Esophagus muscularis mucosa (tissue), 4 donors: Measurements from ENCODE around the gene ZNF322. TPM values are rescaled to one million over a fixed set of nuclear protein-coding genes. Genes with fewer than 3 reads are reported as not detected.

ENCODE experiments used
- DNase-seq: peaks from one replicate; pipeline ENCODE4 v3.0.0-alpha.2; 2017; ENCODE audit errors: extremely low spot score
- H3K27ac ChIP-seq, 4 donors: fragments of 200-600 bp; sonication (generic); replicated peaks in 1 of 4; 1 replicate in 3 of 4; 2 replicates in 1 of 4; pipeline ENCODE4 v1.5.1; 2016 to 2019; ENCODE audit warnings: mild to moderate bottlenecking in 1 of 4
- H3K27me3 ChIP-seq, 4 donors: fragments of 200-600 bp; sonication (generic); one replicate each; pipeline versions ENCODE4 v1.5.1 to v1.6.0; 2016 to 2019
- H3K36me3 ChIP-seq, 4 donors: fragments of 200-600 bp; sonication (generic); one replicate each; pipeline ENCODE4 v1.5.1; 2016 to 2019
- H3K4me1 ChIP-seq, 4 donors: fragments of 200-600 bp; sonication (generic); one replicate each; pipeline ENCODE4 v1.5.1; 2016 to 2019
- H3K4me3 ChIP-seq, 4 donors: fragments of 200-600 bp; sonication (generic); 1 replicate in 2 of 4; 2 replicates in 2 of 4; pipeline ENCODE4 v1.5.1; 2016 to 2019; ENCODE audit warnings: mild to moderate bottlenecking in 4 of 4, moderate library complexity in 1 of 4
- H3K9me3 ChIP-seq, 4 donors: fragments of 200-600 bp; sonication (generic); 1 replicate in 3 of 4; 2 replicates in 1 of 4; pipeline ENCODE4 v1.5.1; 2016 to 2019
- CTCF ChIP-seq, 3 experiments: fragments of 200-600 bp in 2 of 3; fragments of 450-650 bp in 1 of 3; sonication (generic) in 2 of 3; IDR thresholded peaks; one replicate each; pipeline ENCODE4 v1.5.1; 2017 to 2019; ENCODE audit warnings: antibody characterized with exemption in 3 of 3, mild to moderate bottlenecking in 2 of 3, moderate library complexity in 1 of 3
- EP300 ChIP-seq: sonication (generic); formaldehyde crosslinking; IDR thresholded peaks from one replicate; pipeline ENCODE4 v1.6.1; 2017; ENCODE audit warnings: antibody characterized with exemption
- POLR2A ChIP-seq: fragments of 450-650 bp; IDR thresholded peaks from one replicate; pipeline ENCODE4 v1.6.1; 2017; ENCODE audit warnings: antibody characterized with exemption, moderate library complexity, mild to moderate bottlenecking, low read depth
- POLR2AphosphoS5 ChIP-seq, 2 donors: sonication (generic); formaldehyde crosslinking; IDR thresholded peaks; one replicate each; pipeline ENCODE4 v1.6.1; 2017; ENCODE audit warnings: antibody characterized with exemption in 2 of 2
- WGBS: methylation state at CpG from one replicate; pipeline ENCODE4 v1.1.5; 2018; 5-methylcytosine and 5-hydroxymethylcytosine counted together
- intact Hi-C: fragments of 100-400 bp; cut with DNase I; formaldehyde crosslinking; loops from one replicate; pipeline ENCODE4 v1.15.1; 2023
- total RNA-seq, 4 donors: library from RNA; depleted of rRNA; stranded (reverse); fragments of >200 nt; gene quantifications; one replicate each; pipeline versions ENCODE4 v1.1.0 to v1.2.1, GENCODE V29; 2016

Gene ZNF322
- total RNA-seq, 4 donors from 2014 or later, result 14.7 to 22.9 (median 17.4) TPM

GRCh38 chr6:26594131-26594498 lies 65.4 kb downstream of the ZNF322 start:
- intact Hi-C loops, result loop anchor here (2.0 kb wide), 1 partner anchor 253 kb away; no protein-coding TSS in a partner anchor
- Histone ChIP-seq H3K27ac (no peak overlapping the region), H3K4me1 (peaks cover 13 to 30% (median 26%) of the 10 kb centered on the region in 4 donors), H3K27me3 (peaks cover 0 to 51% (median 25%) of the 10 kb centered on the region in 4 donors), H3K4me3 (no peak overlapping the region), H3K9me3 (no peaks in the 10 kb centered on the region), H3K36me3 (peaks cover 8 to 14% (median 13%) of the 10 kb centered on the region in 4 donors)
- 28% methylated on average over 6 of the region's 6 CpGs for WGBS
- DNase-seq, result no peak
- TF ChIP-seq CTCF (IDR thresholded peaks at IDR 0.05), result no peak
- TF ChIP-seq POLR2A, result no peak
- TF ChIP-seq EP300, result no peak
- no peak for TF ChIP-seq POLR2AphosphoS5 (IDR thresholded peaks at IDR 0.05)

GRCh38 chr6:26593278-26594130 lies 66.0 kb downstream of the ZNF322 start:
- intact Hi-C loops, result loop anchor here (2.0 kb wide), 1 partner anchor 253 kb away; no protein-coding TSS in a partner anchor
- WGBS, result 27% methylated on average over 20 of the region's 20 CpGs
- peaks cover 0 to 57% (median 25%) of the 10 kb centered on the region in 4 donors for H3K27me3 ChIP-seq

GRCh38 chr6:26592649-26593048 lies 66.9 kb downstream of the ZNF322 start:
- Histone ChIP-seq H3K9me3 (no peaks in the 10 kb centered on the region), H3K27me3 (peaks cover 0 to 64% (median 25%) of the 10 kb centered on the region in 4 donors), H3K27ac (no peak overlapping the region), H3K4me3 (no peak overlapping the region), H3K36me3 (no peaks in the 10 kb centered on the region), H3K4me1 (peaks cover 8 to 20% (median 16%) of the 10 kb centered on the region in 4 donors)
- 54% methylated on average over 4 of the region's 4 CpGs for WGBS
- intact Hi-C loops, result no loop called here
- no peak for DNase-seq
- TF ChIP-seq EP300, result no peak

More at GRCh38 chr6:26593278-26594130, 66.0 kb downstream of the ZNF322 start:
- Histone ChIP-seq H3K4me3 (no peak overlapping the region), H3K27ac (no peak overlapping the region), H3K9me3 (no peaks in the 10 kb centered on the region), H3K36me3 (peaks cover 4 to 7% (median 7%) of the 10 kb centered on the region in 4 donors), H3K4me1 (peaks cover 13 to 29% (median 24%) of the 10 kb centered on the region in 4 donors)
- no peak for DNase-seq
- TF ChIP-seq CTCF (IDR thresholded peaks at IDR 0.05) (no peak), POLR2A (no peak), POLR2AphosphoS5 (IDR thresholded peaks at IDR 0.05) (no peak), EP300 (no peak)

GRCh38 chr6:26588965-26589364 lies 70.6 kb downstream of the ZNF322 start:
- intact Hi-C loops, result loop anchor here (5.0 kb wide), 1 partner anchor 252 kb away; no protein-coding TSS in a partner anchor
- no peaks in the 10 kb centered on the region for H3K9me3 ChIP-seq
- H3K4me3 ChIP-seq, result no peak overlapping the region
- peaks cover 0 to 76% (median 24%) of the 10 kb centered on the region in 4 donors for H3K27me3 ChIP-seq
- H3K4me1 ChIP-seq, result no peaks in the 10 kb centered on the region
- DNase-seq, result no peak
- no peak overlapping the region for H3K27ac ChIP-seq
- TF ChIP-seq EP300 (no peak), POLR2AphosphoS5 (IDR thresholded peaks at IDR 0.05) (no peak), CTCF (IDR thresholded peaks at IDR 0.05) (no peak), POLR2A (no peak)
- H3K36me3 ChIP-seq, result no peaks in the 10 kb centered on the region
- 91% methylated on average over 21 of the region's 21 CpGs for WGBS

Other genes with a start within 250 kb of the ZNF322 start
- gene BTN3A3, start 219.2 kb downstream of the ZNF322 start, total RNA-seq, result 10 to 100 TPM in 1 of 4 donors, 1 to 10 TPM in 3; 5.0 to 10.2 (median 7.1) TPM
- gene BTN2A1, start 201.8 kb downstream of the ZNF322 start, total RNA-seq, result 10 to 100 TPM; 17.9 to 22.9 (median 21.4) TPM
- not detected for gene BTN1A1, start 159.4 kb downstream of the ZNF322 start, total RNA-seq
- gene HMGN4, start 121.4 kb downstream of the ZNF322 start, total RNA-seq, result 100 to 1,000 TPM in 1 of 4 donors, 10 to 100 TPM in 3; 80.2 to 117 (median 86.5) TPM
- gene ABT1, start 62.8 kb downstream of the ZNF322 start, total RNA-seq, result 10 to 100 TPM; 13.3 to 18.2 (median 16.1) TPM